ENCODE data around the gene KRT1.

KRT1 gene

DNA sequence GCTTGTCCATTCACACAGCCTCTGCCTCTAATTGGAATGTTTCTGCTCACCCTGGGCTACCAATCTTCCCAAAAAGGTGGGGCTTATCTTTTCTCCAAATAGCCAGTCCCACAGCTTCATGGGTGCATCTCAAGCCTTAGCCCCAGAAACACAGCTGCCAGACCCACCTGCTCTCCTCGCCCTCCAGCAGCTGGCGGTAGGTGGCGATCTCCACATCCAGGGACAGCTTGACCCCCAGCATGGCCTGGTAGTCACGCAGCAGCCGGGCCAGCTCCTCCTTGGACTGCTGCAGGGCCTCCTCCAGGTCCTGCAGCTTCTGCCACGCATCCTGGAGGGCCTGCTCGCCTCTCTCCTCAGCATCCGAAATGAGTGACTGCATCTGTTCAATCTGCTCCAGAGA is 12.0 kb upstream of the KRT1 start:
- H3K27ac Mint-ChIP-seq: no peak overlapping the region
- CTCF ChIA-PET: interaction anchor here (0.6 to 1.3 kb wide), 2 partner anchors 34 to 277 kb away, joined by 3 read pairs; no protein-coding TSS in a partner anchor
- H3K27me3 Mint-ChIP-seq: peaks cover 76% of the 10 kb centered on the region
- H3K4me1 Mint-ChIP-seq: peaks cover 18% of the 10 kb centered on the region
- DNase-seq: no peak
- no peaks in the 10 kb centered on the region for H3K36me3 Mint-ChIP-seq
- no peaks in the 10 kb centered on the region for H3K9me3 Mint-ChIP-seq
- no peak overlapping the region for H3K4me3 Mint-ChIP-seq

DNA sequence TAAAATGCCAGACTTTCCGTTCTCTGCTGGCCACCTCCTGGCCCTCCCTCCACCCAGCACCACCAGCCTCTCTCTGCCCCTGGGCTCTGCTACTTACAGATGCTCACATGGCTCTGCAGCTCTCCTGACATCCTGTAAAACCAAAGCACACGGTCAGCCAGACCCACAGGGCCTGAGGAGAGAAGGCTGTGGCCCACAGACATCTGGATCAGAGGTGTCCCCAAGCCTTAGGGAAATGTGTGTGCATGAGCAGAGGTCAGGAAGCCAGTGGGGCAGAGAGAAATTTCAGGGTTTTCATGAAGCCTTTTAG is 11.6 kb upstream of the KRT1 start:
- CTCF ChIA-PET: interaction anchor here (0.6 to 1.3 kb wide), 2 partner anchors 34 to 278 kb away, joined by 3 read pairs; no protein-coding TSS in a partner anchor
- Mint-ChIP-seq H3K9me3 (no peaks in the 10 kb centered on the region), H3K27ac (no peak overlapping the region), H3K36me3 (no peaks in the 10 kb centered on the region), H3K4me1 (peaks cover 18% of the 10 kb centered on the region), H3K27me3 (peaks cover 78% of the 10 kb centered on the region), H3K4me3 (peak overlapping the region; percentile 75)
- DNase-seq: no peak

DNA sequence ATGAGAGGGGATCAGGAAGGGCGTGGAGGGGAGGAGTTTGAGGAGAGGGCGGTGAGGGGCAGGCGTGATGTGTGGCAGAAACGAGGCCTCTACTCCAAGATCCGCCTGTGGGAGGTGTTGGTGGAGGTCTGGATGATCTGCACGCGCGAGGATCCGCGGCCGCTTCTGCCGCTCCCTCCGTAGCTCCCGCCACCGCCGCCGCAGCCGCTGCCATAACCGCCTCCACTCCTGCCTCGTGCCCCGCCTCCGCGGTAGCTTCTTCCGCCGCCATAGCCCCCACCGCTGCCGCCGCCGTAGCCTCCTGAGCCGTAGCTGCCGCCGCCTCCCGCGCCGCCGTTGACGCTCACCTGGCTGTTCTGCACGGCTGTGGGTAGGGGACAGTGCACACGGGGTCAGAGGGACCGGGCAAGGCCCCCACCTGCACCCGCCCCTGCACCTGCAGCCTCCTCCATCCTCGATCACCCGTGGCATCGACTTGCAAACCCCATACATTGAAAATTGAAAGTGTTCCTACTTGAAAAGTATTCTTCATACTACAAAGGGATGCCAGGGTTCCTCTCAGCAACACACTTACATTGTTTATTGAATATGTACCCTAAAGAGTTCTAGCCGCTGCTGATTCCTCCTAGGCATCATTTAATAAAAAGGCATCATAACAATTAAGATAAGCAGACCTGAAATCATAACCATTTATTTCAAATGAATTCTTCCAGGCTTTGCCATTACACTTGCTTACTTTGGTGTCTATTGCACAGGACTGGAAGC is 11.1 kb upstream of the KRT1 start:
- DNase-seq: peak; percentile 76
- H3K4me1 Mint-ChIP-seq: peaks cover 18% of the 10 kb centered on the region
- H3K9me3 Mint-ChIP-seq: no peaks in the 10 kb centered on the region
- H3K36me3 Mint-ChIP-seq: no peaks in the 10 kb centered on the region
- peak overlapping the region; percentile 75 for H3K4me3 Mint-ChIP-seq
- peak overlapping the region; percentile 1 for H3K27ac Mint-ChIP-seq
- CTCF ChIA-PET: interaction anchor here (0.9 to 1.3 kb wide), 3 partner anchors 35 to 188 kb away, joined by 3 to 4 read pairs (median 3); no protein-coding TSS in a partner anchor
- peaks cover 82% of the 10 kb centered on the region for H3K27me3 Mint-ChIP-seq

- CTCF ChIA-PET: interaction anchor here (0.9 to 1.2 kb wide), 3 partner anchors 23 to 189 kb away, joined by 3 to 4 read pairs (median 3); no protein-coding TSS in a partner anchor
- no peaks in the 10 kb centered on the region for H3K9me3 Mint-ChIP-seq
- no peak for DNase-seq
- peaks cover 18% of the 10 kb centered on the region for H3K4me1 Mint-ChIP-seq
- H3K27ac Mint-ChIP-seq: no peak overlapping the region
- H3K27me3 Mint-ChIP-seq: peaks cover 80% of the 10 kb centered on the region
- H3K36me3 Mint-ChIP-seq: no peaks in the 10 kb centered on the region
- peak overlapping the region; percentile 75 for H3K4me3 Mint-ChIP-seq
These were observed 10.3 kb upstream of the KRT1 start for GRCh38 chr12:52690351-52691075.

DNA sequence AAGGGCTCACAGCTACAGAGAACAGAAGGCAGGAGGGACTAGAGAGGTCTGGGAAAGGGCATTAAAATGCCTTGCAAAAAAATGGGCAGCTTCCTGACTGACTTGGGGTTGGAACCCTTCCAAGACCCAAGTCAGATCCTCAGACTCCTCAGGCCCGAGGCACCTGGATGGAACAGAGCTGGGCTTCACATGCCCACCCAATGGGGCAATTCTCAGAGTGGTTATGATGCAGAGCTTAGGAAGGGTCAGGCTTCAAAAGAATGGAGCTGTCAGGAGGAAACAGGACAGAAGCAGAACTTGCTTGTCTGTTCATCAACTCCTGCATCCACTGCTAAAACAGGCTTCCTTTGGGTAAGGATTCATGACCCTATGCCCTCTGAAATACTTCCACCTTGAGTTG is 9.7 kb upstream of the KRT1 start:
- Mint-ChIP-seq H3K4me3 (peak overlapping the region; percentile 1), H3K27me3 (peaks cover 77% of the 10 kb centered on the region), H3K4me1 (peaks cover 18% of the 10 kb centered on the region), H3K9me3 (no peaks in the 10 kb centered on the region), H3K27ac (no peak overlapping the region), H3K36me3 (no peaks in the 10 kb centered on the region)
- CTCF ChIA-PET: interaction anchor here (1.0 to 1.2 kb wide), 2 partner anchors 22 to 181 kb away, joined by 3 to 4 read pairs; no protein-coding TSS in a partner anchor
- DNase-seq: no peak

GRCh38 chr12:52689239-52689638 is 9.0 kb upstream of the KRT1 start:
- peaks cover 18% of the 10 kb centered on the region for H3K4me1 Mint-ChIP-seq
- peaks cover 77% of the 10 kb centered on the region for H3K27me3 Mint-ChIP-seq
- H3K36me3 Mint-ChIP-seq: no peaks in the 10 kb centered on the region
- no peaks in the 10 kb centered on the region for H3K9me3 Mint-ChIP-seq
- CTCF ChIA-PET: interaction anchor here (1.0 kb wide), 1 partner anchor 22 kb away, joined by 3 read pairs; no protein-coding TSS in a partner anchor
- DNase-seq: no peak
- no peak overlapping the region for H3K27ac Mint-ChIP-seq
- H3K4me3 Mint-ChIP-seq: no peak overlapping the region

GRCh38 chr12:52688481-52688880 is 8.3 kb upstream of the KRT1 start:
- Mint-ChIP-seq H3K36me3 (no peaks in the 10 kb centered on the region), H3K9me3 (no peaks in the 10 kb centered on the region), H3K4me3 (no peak overlapping the region), H3K4me1 (peaks cover 18% of the 10 kb centered on the region), H3K27ac (no peak overlapping the region), H3K27me3 (peaks cover 84% of the 10 kb centered on the region)
- CTCF ChIA-PET: interaction anchor here (1.0 to 1.4 kb wide), 2 partner anchors 104 to 291 kb away, joined by 3 read pairs; no protein-coding TSS in a partner anchor
- DNase-seq: no peak

DNA sequence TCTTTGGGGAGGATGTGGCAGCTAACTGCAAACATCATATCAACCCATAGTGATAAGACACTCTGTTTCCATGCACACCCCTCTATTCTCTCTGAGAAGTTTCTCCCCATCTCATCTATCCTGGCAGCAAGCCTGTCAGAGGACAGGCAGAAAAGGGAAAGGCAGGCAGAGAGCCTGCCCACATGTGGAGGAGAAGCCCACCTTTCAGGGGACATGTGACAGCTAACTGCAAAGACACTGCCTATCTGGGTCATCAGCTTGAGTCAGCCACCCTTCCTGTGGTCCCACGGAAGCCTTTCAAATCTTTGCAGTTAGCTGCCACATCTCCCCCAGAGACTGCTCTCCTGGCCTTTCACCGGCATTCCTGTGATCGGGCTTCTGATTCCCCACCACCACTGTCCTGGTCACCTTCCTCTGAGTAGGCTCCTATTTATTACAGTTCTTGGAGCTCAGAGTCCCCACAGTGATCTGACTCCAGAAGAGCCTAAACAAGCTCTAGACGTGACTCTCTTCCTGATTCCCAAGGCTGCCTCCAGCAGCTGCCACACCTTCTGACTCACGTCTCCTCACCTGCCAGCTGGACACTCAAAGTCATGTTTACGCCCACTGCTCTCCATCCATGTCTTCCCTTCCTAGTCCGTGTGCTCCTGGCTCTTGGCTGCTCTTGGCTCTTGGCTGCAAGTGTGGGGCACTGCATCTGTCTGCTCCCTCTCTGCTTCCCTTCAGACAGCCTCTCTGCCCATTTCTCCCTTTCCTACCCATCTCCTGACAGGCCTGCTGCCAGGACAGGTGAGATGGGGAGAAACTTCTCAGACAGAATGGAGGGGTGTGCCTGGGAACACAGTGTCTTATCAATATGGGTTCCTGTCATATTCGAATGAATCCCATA is 7.5 kb upstream of the KRT1 start:
- no peaks in the 10 kb centered on the region for H3K9me3 Mint-ChIP-seq
- peaks cover 77% of the 10 kb centered on the region for H3K27me3 Mint-ChIP-seq
- H3K27ac Mint-ChIP-seq: no peak overlapping the region
- DNase-seq: no peak
- CTCF ChIA-PET: interaction anchor here (1.0 to 1.4 kb wide), 2 partner anchors 103 to 292 kb away, joined by 3 read pairs; no protein-coding TSS in a partner anchor
- H3K4me3 Mint-ChIP-seq: no peak overlapping the region
- H3K4me1 Mint-ChIP-seq: peaks cover 18% of the 10 kb centered on the region
- H3K36me3 Mint-ChIP-seq: no peaks in the 10 kb centered on the region

DNA sequence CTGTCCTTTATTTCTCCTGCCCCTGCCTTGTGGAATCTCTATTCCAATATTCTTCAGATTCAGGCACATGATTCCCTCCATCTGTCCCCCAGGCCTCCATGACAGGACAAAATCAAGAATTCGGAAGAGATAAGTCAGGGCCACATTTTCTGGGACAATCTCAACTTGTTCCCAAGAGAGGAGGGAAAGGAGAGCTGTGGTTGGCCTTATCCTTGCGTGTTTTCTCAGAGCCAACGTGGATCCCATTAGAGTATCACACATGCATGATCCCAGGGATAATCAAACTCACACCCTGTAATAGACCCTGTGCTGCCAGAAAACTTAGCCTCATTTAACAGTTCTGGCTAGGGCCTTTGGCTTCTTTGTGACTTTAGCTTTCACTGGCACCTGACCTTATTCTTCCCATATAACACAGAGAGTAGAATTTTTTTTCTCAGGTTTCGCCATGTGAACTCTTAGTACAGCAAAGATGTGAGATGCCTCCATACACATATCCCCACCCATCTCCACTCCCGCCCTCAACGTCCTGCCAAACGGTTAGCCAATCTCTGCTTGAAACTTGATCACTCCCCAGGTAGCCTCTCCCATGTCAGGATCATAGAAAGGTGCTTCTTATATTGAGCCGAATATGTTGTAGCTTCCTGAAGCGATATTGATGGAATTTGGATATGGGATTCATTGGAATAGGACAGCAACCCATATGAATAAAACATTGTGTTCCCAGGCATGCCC is 6.7 kb upstream of the KRT1 start:
- Mint-ChIP-seq H3K36me3 (no peaks in the 10 kb centered on the region), H3K4me1 (peaks cover 25% of the 10 kb centered on the region), H3K4me3 (no peak overlapping the region), H3K27ac (no peak overlapping the region), H3K27me3 (peaks cover 69% of the 10 kb centered on the region), H3K9me3 (no peaks in the 10 kb centered on the region)
- DNase-seq: no peak
- CTCF ChIA-PET: no interaction called here

GRCh38 chr12:52686063-52686462 is 5.9 kb upstream of the KRT1 start:
- H3K27ac Mint-ChIP-seq: no peak overlapping the region
- H3K4me3 Mint-ChIP-seq: no peak overlapping the region
- no peak for DNase-seq
- peaks cover 60% of the 10 kb centered on the region for H3K27me3 Mint-ChIP-seq
- no peaks in the 10 kb centered on the region for H3K9me3 Mint-ChIP-seq
- H3K4me1 Mint-ChIP-seq: peaks cover 25% of the 10 kb centered on the region
- CTCF ChIA-PET: no interaction called here
- no peaks in the 10 kb centered on the region for H3K36me3 Mint-ChIP-seq

DNA sequence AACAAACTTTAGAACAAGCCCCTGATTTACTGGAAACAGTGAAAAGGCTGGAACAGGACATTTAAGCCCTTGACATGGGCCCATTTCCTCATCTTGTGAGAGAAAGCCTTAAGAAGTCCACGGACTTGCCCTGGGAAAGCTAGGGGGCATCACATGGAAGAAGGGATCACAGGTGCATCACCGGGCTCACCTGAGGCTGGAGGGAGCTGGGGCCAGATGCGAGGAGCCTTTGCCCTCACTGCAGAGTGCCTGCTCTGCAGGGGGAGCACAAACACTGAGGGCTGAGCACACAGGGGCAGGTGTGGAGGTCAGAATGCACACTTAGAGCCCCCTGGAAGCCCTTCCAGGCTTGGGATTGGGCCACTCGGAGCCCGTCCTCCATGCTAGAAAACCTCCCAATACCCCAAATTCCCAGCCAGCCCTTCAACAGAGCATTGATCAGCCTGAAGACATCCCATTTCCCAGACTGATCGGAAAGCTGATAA is 5.2 kb upstream of the KRT1 start:
- H3K4me3 Mint-ChIP-seq: no peak overlapping the region
- peaks cover 59% of the 10 kb centered on the region for H3K27me3 Mint-ChIP-seq
- CTCF ChIA-PET: no interaction called here
- H3K4me1 Mint-ChIP-seq: peaks cover 26% of the 10 kb centered on the region
- no peaks in the 10 kb centered on the region for H3K9me3 Mint-ChIP-seq
- DNase-seq: no peak
- H3K36me3 Mint-ChIP-seq: no peaks in the 10 kb centered on the region
- no peak overlapping the region for H3K27ac Mint-ChIP-seq

DNA sequence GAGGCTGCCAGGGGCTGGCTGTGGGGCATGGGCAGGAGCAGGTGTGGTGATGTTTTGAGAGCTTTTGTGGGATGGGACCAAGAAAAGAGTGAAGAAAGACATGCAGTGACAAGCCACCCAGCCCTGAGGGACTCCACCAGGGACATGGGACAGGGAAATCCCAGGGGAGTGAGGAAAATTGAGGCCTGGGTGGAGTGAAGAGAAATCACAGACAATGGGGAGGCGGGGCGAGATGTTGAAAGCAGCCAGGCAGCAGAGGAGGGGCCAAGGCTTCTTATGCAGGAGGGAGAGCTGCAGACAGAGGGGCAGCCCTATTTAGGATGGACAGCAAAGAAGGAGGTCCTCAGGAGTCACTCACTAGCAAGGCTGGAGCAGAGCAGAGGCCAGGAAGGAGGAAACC is 4.2 kb upstream of the KRT1 start:
- CTCF ChIA-PET: no interaction called here
- no peak overlapping the region for H3K27ac Mint-ChIP-seq
- no peak overlapping the region for H3K4me3 Mint-ChIP-seq
- H3K36me3 Mint-ChIP-seq: no peaks in the 10 kb centered on the region
- peaks cover 23% of the 10 kb centered on the region for H3K4me1 Mint-ChIP-seq
- DNase-seq: no peak
- H3K27me3 Mint-ChIP-seq: peaks cover 57% of the 10 kb centered on the region
- H3K9me3 Mint-ChIP-seq: no peaks in the 10 kb centered on the region

- DNase-seq: no peak
- Mint-ChIP-seq H3K27ac (no peak overlapping the region), H3K4me3 (no peak overlapping the region), H3K36me3 (no peaks in the 10 kb centered on the region), H3K4me1 (peaks cover 23% of the 10 kb centered on the region), H3K27me3 (peaks cover 55% of the 10 kb centered on the region), H3K9me3 (no peaks in the 10 kb centered on the region)
- CTCF ChIA-PET: no interaction called here
These were observed 3.5 kb upstream of the KRT1 start for GRCh38 chr12:52683575-52684300.

All from activated naive CD4-positive, alpha-beta T cell treated with anti-CD3 and anti-CD28 coated beads, Interleukin-2, amount 10 ng/mL, durations not matched to agents 7 days and 5 days (primary cell).